GM19099 (cell line): ENCODE results near the gene PREP.

Experiments
- POLR2A ChIP-seq: IDR thresholded peaks from 3 replicates; pipeline ENCODE4 v1.6.1; 2011; ENCODE audit warnings: low read depth; ENCODE audit not compliant: insufficient read length; ENCODE audit errors: extremely low read depth

The PREP gene

GRCh38 chr6:105305521-105305920 is 97.4 kb downstream of the PREP start:
- TF ChIP-seq POLR2A = no peak

GRCh38 chr6:105304825-105305224 is 98.1 kb downstream of the PREP start:
- TF ChIP-seq POLR2A = no peak

- TF ChIP-seq POLR2A = no peak
Observed at GRCh38 chr6:105304366-105304765, 98.5 kb downstream of the PREP start.

- no peak for TF ChIP-seq POLR2A
Observed at GRCh38 chr6:105302617-105303128, 100.2 kb downstream of the PREP start.

GRCh38 chr6:105301756-105302616 is 100.9 kb downstream of the PREP start:
- no peak for TF ChIP-seq POLR2A

- no peak for TF ChIP-seq POLR2A
Observed at GRCh38 chr6:105301072-105301503, 101.8 kb downstream of the PREP start.

GRCh38 chr6:105300090-105300489 is 102.8 kb downstream of the PREP start:
- no peak for TF ChIP-seq POLR2A

GRCh38 chr6:105294129-105294528 is 108.8 kb downstream of the PREP start:
- TF ChIP-seq POLR2A = no peak

GRCh38 chr6:105292689-105293339 is 110.1 kb downstream of the PREP start:
- TF ChIP-seq POLR2A = no peak

GRCh38 chr6:105291525-105291924 is 111.4 kb downstream of the PREP start:
- TF ChIP-seq POLR2A = no peak

GRCh38 chr6:105282631-105283585 is 120.0 kb downstream of the PREP start:
- TF ChIP-seq POLR2A = no peak

- no peak for TF ChIP-seq POLR2A
Observed at GRCh38 chr6:105280033-105280432, 122.8 kb downstream of the PREP start.

- no peak for TF ChIP-seq POLR2A
Observed at GRCh38 chr6:105279463-105279862, 123.4 kb downstream of the PREP start.

- no peak for TF ChIP-seq POLR2A
Observed at GRCh38 chr6:105278813-105279212, 124.1 kb downstream of the PREP start.

GRCh38 chr6:105278035-105278434 is 124.8 kb downstream of the PREP start:
- no peak for TF ChIP-seq POLR2A
